OCI-LY7 (cell line): ENCODE measurements around the gene TFEB. TPM values are rescaled to one million over a fixed set of nuclear protein-coding genes. Genes with fewer than 3 reads are reported as not detected.

ENCODE experiments used
- BruUV-seq: library from RNA; stranded (reverse); fragments of 400-500 nt; replicated peaks from 2 replicates; lab custom pipeline; 2021; lab: Mats Ljungman, UMichigan
- CTCF ChIA-PET: fragments of 300-600 bp; sonication (Branson Sonifier 250); formaldehyde crosslinking; loops from one replicate; lab custom pipeline; 2022; ENCODE audit warnings: antibody characterized with exemption; ENCODE audit not compliant: unreplicated experiment; lab: Charles Lee
- POLR2A ChIA-PET: fragments of 300-600 bp; sonication (Branson Sonifier 250); formaldehyde crosslinking; loops from one replicate; lab custom pipeline; 2022; ENCODE audit warnings: antibody characterized with exemption; lab: Charles Lee
- DNase-seq: peaks from one replicate; pipeline ENCODE4 v3.0.0-alpha.2; 2015; ENCODE audit warnings: low spot score
- H2AFZ ChIP-seq: fragments of 200-600 bp; sonication (generic), shearing (Covaris generic); 2 replicates; pipeline ENCODE4 v1.6.1; 2014; ENCODE audit warnings: mild to moderate bottlenecking, antibody characterized with exemption, low read length, moderate library complexity
- H3K27ac ChIP-seq: fragments of 200-600 bp; sonication (generic); 2 replicates; pipeline ENCODE4 v1.5.1; 2014; ENCODE audit warnings: mixed run types, low read depth, mild to moderate bottlenecking, moderate library complexity, low read length, inconsistent platforms; ENCODE audit not compliant: poor library complexity, severe bottlenecking
- H3K36me3 ChIP-seq: fragments of 200-600 bp; sonication (generic); 2 replicates; pipeline ENCODE4 v1.6.1; 2014; ENCODE audit warnings: mild to moderate bottlenecking, antibody characterized with exemption, low read length, moderate library complexity, mixed read lengths; ENCODE audit not compliant: insufficient read depth
- H3K4me1 ChIP-seq: fragments of 200-600 bp; sonication (generic); 2 replicates; pipeline ENCODE4 v1.5.1; 2014; ENCODE audit warnings: mild to moderate bottlenecking, low read length; ENCODE audit not compliant: insufficient read depth, poor library complexity, severe bottlenecking
- H3K4me2 ChIP-seq: fragments of 200-600 bp; sonication (generic); 2 replicates; pipeline ENCODE4 v1.6.1; 2014; ENCODE audit warnings: mild to moderate bottlenecking, low read length
- H3K4me3 ChIP-seq: fragments of 200-600 bp; sonication (generic); 2 replicates; pipeline ENCODE4 v1.5.1; 2014; ENCODE audit warnings: mild to moderate bottlenecking, low read depth, low read length; ENCODE audit not compliant: poor library complexity, severe bottlenecking
- H3K79me2 ChIP-seq: fragments of 200-600 bp; sonication (generic); 2 replicates; pipeline ENCODE4 v1.6.1; 2016; ENCODE audit warnings: low read depth, mild to moderate bottlenecking, low read length, moderate library complexity, mixed read lengths; ENCODE audit not compliant: insufficient read depth
- H3K9me2 ChIP-seq: fragments of 200-600 bp; sonication (generic); 2 replicates; pipeline ENCODE4 v1.6.1; 2016; ENCODE audit warnings: mild to moderate bottlenecking, low read length, mixed read lengths; ENCODE audit not compliant: insufficient read depth
- H3K9me3 ChIP-seq: fragments of 200-600 bp; sonication (generic); 2 replicates; pipeline ENCODE4 v1.6.1; 2014; ENCODE audit warnings: mild to moderate bottlenecking, mixed run types, low read length, mixed read lengths
- H4K20me1 ChIP-seq: fragments of 200-600 bp; sonication (generic); 2 replicates; pipeline ENCODE4 v1.6.1; 2014; ENCODE audit warnings: mild to moderate bottlenecking, antibody characterized with exemption, low read length, moderate library complexity, mixed read lengths; ENCODE audit not compliant: insufficient read depth
- EZH2phosphoT487 ChIP-seq: fragments of 200-600 bp; sonication (generic); IDR thresholded peaks from 2 replicates; pipeline ENCODE4 v1.6.1; 2018; ENCODE audit warnings: low read depth, borderline replicate concordance, mild to moderate bottlenecking, mixed run types, antibody characterized with exemption, low read length, moderate library complexity, mixed read lengths
- intact Hi-C: fragments of 100-400 bp; cut with micrococcal nuclease; formaldehyde crosslinking; loops from one replicate; pipeline ENCODE4 v1.10.0; 2022; ENCODE audit not compliant: unreplicated experiment
- total RNA-seq, 2 experiments: library from RNA; depleted of rRNA in 1 of 2; stranded (reverse); fragments of >200 nt in 1 of 2; shearing (Covaris generic) in 1 of 2; gene quantifications; 2 replicates each; pipeline ENCODE4 v1.2.3, GENCODE V29; 2014 to 2022
- TF ChIP-seq, protein P1 (sequence below): fragments of 200-600 bp; sonication (generic); conservative IDR thresholded peaks from 2 replicates; pipeline ENCODE4 v1.5.1; 2014; ENCODE audit warnings: mild to moderate bottlenecking, antibody characterized with exemption, low read length, moderate library complexity, mixed read lengths

Gene TFEB
- total RNA-seq, 2 experiments from 2014 or later = 36.8 to 60.0 TPM

DNA sequence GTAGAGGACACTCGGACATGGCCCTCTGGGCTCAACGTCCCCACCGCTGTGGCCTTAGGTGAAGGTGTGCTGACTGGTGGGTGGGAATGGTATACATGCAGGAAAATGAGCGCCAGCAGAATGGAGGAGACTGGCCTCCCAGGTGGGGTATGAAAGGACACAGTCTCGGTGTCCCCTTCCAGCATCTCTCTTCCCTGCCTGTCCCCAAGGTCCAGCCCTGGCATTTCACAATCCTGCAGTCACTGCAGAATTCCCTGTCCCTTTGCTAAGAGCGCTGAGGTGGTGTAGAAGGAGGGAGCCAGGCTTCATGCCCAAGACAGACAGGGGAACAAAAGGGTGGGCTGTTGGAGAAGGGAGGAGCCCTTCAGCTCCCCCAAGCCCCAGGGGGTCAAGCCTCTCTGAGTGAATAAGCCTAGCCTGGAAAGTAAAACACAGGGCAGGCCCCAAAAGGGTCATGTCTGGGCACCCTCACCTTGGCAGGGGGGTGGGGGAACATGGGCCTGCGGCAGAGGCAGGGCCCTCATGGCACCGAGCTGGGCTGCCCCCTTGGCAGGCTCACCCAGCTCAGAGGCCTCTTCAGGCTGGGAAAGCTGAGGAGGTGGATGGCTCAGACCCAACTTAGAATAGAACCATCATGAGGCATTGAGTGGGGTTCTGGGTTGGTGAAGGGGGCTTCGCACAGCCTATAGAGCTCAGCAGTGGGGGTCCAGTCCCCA, 23.9 kb downstream of the TFEB start:
- Histone ChIP-seq H3K79me2 (peaks cover 15% of the 10 kb centered on the region; the same call in 1 of the 2 replicates), H3K36me3 (peaks cover 23% of the 10 kb centered on the region), H3K4me1 (peaks cover 56% of the 10 kb centered on the region), H3K9me2 (no peaks in the 10 kb centered on the region), H3K4me2 (no peak overlapping the region), H3K9me3 (no peaks in the 10 kb centered on the region), H2AFZ (no peak overlapping the region), H4K20me1 (no peaks in the 10 kb centered on the region), H3K4me3 (no peak overlapping the region), H3K27ac (no peak overlapping the region)
- DNase-seq = no peak
- TF ChIP-seq, protein P1, sequence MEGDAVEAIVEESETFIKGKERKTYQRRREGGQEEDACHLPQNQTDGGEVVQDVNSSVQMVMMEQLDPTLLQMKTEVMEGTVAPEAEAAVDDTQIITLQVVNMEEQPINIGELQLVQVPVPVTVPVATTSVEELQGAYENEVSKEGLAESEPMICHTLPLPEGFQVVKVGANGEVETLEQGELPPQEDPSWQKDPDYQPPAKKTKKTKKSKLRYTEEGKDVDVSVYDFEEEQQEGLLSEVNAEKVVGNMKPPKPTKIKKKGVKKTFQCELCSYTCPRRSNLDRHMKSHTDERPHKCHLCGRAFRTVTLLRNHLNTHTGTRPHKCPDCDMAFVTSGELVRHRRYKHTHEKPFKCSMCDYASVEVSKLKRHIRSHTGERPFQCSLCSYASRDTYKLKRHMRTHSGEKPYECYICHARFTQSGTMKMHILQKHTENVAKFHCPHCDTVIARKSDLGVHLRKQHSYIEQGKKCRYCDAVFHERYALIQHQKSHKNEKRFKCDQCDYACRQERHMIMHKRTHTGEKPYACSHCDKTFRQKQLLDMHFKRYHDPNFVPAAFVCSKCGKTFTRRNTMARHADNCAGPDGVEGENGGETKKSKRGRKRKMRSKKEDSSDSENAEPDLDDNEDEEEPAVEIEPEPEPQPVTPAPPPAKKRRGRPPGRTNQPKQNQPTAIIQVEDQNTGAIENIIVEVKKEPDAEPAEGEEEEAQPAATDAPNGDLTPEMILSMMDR = no peak
- no peak for TF ChIP-seq EZH2phosphoT487
- ChIA-PET CTCF (no interaction called here), POLR2A (interaction anchor here (0.5 to 0.6 kb wide), 2 partner anchors 278 to 665 kb away, joined by 3 read pairs; no protein-coding TSS in a partner anchor)
- no TSS peak for BruUV-seq
- intact Hi-C loops = no loop called here

DNA sequence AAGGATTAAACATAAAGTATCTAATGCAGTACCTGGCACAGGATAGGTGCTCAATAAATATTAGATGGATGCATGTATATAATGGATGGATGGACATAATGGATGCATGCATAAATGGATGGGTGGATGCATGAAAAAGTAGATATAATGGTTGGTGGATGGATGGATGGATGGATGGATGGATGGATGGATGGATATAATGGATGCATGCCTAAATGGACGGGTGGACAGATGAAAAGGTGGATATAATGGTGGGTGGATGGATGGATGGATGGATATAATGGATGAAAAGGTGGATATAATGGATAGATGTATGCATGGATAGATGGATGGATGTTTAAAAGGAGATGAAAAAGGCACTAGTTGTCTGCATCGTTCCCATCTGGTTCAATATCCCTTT, 26.0 kb downstream of the TFEB start:
- POLR2A ChIA-PET = interaction anchor here (2.0 to 8.3 kb wide), 3 partner anchors 8 to 23 kb away, joined by 16 to 118 read pairs (median 65); partner anchors contain the start of gene TFEB
- H3K4me1 ChIP-seq = peaks cover 58% of the 10 kb centered on the region
- intact Hi-C loops = loop anchor here (5.0 kb wide), 2 partner anchors 68 to 313 kb away; partner anchors contain the start of gene FRS3

More for the DNA sequence above, 26.0 kb downstream of the TFEB start:
- H2AFZ ChIP-seq = no peak overlapping the region
- H4K20me1 ChIP-seq = no peaks in the 10 kb centered on the region
- H3K79me2 ChIP-seq = peaks cover 21% of the 10 kb centered on the region
- no peaks in the 10 kb centered on the region for H3K9me3 ChIP-seq
- H3K4me3 ChIP-seq = no peak overlapping the region
- no peak for DNase-seq
- no peak overlapping the region for H3K27ac ChIP-seq
- no peaks in the 10 kb centered on the region for H3K9me2 ChIP-seq
- H3K36me3 ChIP-seq = peaks cover 17% of the 10 kb centered on the region
- no peak overlapping the region for H3K4me2 ChIP-seq
- TF ChIP-seq EZH2phosphoT487 = no peak
- TF ChIP-seq, protein P1 = no peak
- no TSS peak for BruUV-seq
- CTCF ChIA-PET = interaction anchor here (2.0 to 4.2 kb wide), 2 partner anchors 7 to 24 kb away, joined by 9 to 33 read pairs; no protein-coding TSS in a partner anchor
